ENCODE data around the gene ARFGEF3. TPM values are rescaled to one million over a fixed set of nuclear protein-coding genes. Genes with fewer than 3 reads are reported as not detected.
A peak's percentile ranks its signal among the peaks of the same experiment; 100 is the strongest.

ARFGEF3 gene
- total RNA-seq, 1 experiment from 2014 or later = 3.3 TPM

- DNase-seq (ENCODE audit: low read depth) = no peak
Measured at GRCh38 chr6:138307352-138307751, 145.6 kb downstream of the ARFGEF3 start.

- peak; percentile 31 for DNase-seq (ENCODE audit: low read depth)
Measured at GRCh38 chr6:138307816-138308730, 146.3 kb downstream of the ARFGEF3 start.

- DNase-seq (ENCODE audit: low read depth) = no peak
Measured at GRCh38 chr6:138308731-138309110, 147.0 kb downstream of the ARFGEF3 start.

GRCh38 chr6:138309695-138310094, 148.0 kb downstream of the ARFGEF3 start:
- no peak for DNase-seq (ENCODE audit: low read depth)

GRCh38 chr6:138310294-138310693, 148.6 kb downstream of the ARFGEF3 start:
- no peak for DNase-seq (ENCODE audit: low read depth)

GRCh38 chr6:138310821-138311220, 149.1 kb downstream of the ARFGEF3 start:
- DNase-seq (ENCODE audit: low read depth) = no peak

GRCh38 chr6:138311268-138311667, 149.5 kb downstream of the ARFGEF3 start:
- DNase-seq (ENCODE audit: low read depth) = no peak

- no peak for DNase-seq (ENCODE audit: low read depth)
Measured at GRCh38 chr6:138318741-138319375, 157.1 kb downstream of the ARFGEF3 start.

GRCh38 chr6:138321934-138322333, 160.2 kb downstream of the ARFGEF3 start:
- no peak for DNase-seq (ENCODE audit: low read depth)

- DNase-seq (ENCODE audit: low read depth) = no peak
Measured at GRCh38 chr6:138323821-138324220, 162.1 kb downstream of the ARFGEF3 start.

- DNase-seq (ENCODE audit: low read depth) = no peak
Measured at GRCh38 chr6:138328210-138328609, 166.5 kb downstream of the ARFGEF3 start.

GRCh38 chr6:138330763-138331162, 169.0 kb downstream of the ARFGEF3 start:
- DNase-seq (ENCODE audit: low read depth) = no peak

- no peak for DNase-seq (ENCODE audit: low read depth)
Measured at GRCh38 chr6:138331444-138331843, 169.7 kb downstream of the ARFGEF3 start.

GRCh38 chr6:138331984-138332383, 170.2 kb downstream of the ARFGEF3 start:
- no peak for DNase-seq (ENCODE audit: low read depth)

- no peak for DNase-seq (ENCODE audit: low read depth)
Measured at GRCh38 chr6:138334000-138334399, 172.3 kb downstream of the ARFGEF3 start.

- no peak for DNase-seq (ENCODE audit: low read depth)
Measured at GRCh38 chr6:138334963-138335362, 173.2 kb downstream of the ARFGEF3 start.

GRCh38 chr6:138336221-138336620, 174.5 kb downstream of the ARFGEF3 start:
- DNase-seq (ENCODE audit: low read depth) = peak; percentile 13

- no peak for DNase-seq (ENCODE audit: low read depth)
Measured at GRCh38 chr6:138337076-138337475, 175.3 kb downstream of the ARFGEF3 start.

- DNase-seq (ENCODE audit: low read depth) = no peak
Measured at GRCh38 chr6:138339024-138339423, 177.3 kb downstream of the ARFGEF3 start.

GRCh38 chr6:138341176-138341575, 179.4 kb downstream of the ARFGEF3 start:
- no peak for DNase-seq (ENCODE audit: low read depth)

GRCh38 chr6:138343112-138343511, 181.4 kb downstream of the ARFGEF3 start:
- DNase-seq (ENCODE audit: low read depth) = no peak

GRCh38 chr6:138345565-138346285, 184.0 kb downstream of the ARFGEF3 start:
- no peak for DNase-seq (ENCODE audit: low read depth)

All from Daoy (cell line).